ENCODE measurements around the gene DACT3.

The DACT3 gene

DNA sequence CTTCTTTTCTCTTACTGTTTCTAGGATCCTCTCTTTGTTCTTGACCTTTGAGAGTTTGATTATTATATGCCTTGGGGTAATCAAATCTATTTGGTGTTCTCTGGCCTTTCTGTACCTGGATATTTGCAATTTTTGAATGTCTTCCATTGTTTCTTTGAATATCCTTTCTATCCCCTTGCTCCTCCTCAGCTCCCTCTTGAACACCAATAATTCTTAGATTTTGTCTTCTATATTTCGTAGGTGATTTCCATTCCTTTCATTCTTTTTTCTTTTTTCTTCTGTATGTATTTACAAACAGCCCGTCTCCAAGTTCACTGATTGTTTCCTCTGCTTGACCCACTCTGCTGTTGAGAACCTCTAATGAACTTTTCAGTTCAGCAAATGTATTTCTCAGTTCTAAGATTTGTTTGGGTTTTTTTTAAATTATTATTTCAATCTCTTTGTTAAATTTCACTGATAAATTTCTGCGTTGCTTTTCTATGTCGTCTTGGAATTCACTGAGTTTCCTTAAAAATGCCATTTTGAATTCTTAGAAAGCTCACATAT lies 62.5 kb downstream of the DACT3 start:
- DNase-seq (ENCODE audit: low spot score) = no peak
